H1 (cell line): ENCODE data around the gene BHMT2. TPM values are rescaled to one million over a fixed set of nuclear protein-coding genes. Genes with fewer than 3 reads are reported as not detected.

ENCODE experiments used
- CTCF ChIA-PET: fragments of 300-600 bp; sonication (Branson Sonifier 250); formaldehyde crosslinking; loops from one replicate; lab custom pipeline; 2021; ENCODE audit not compliant: partially characterized antibody; lab: Charles Lee
- POLR2A ChIA-PET: fragments of 300-600 bp; sonication (Branson Sonifier 250); formaldehyde crosslinking; loops from one replicate; lab custom pipeline; 2021; ENCODE audit warnings: inconsistent platforms; ENCODE audit not compliant: partially characterized antibody; lab: Charles Lee
- DNase-seq, 2 experiments: peaks; one replicate each; pipeline versions ENCODE4 v3.0.0 to v3.0.0-alpha.2; 2010 to 2022; ENCODE audit warnings: low spot score in 2 of 2, low read depth in 1 of 2, mixed read lengths in 1 of 2
- FAIRE-seq: peaks from 2 replicates; lab custom pipeline; 2011; peaks lifted over from hg19 to GRCh38; lab: Jason Lieb, UNC
- H2AFZ ChIP-seq: 2 replicates; pipeline ENCODE4 v1.8.1; 2012; ENCODE audit warnings: low read length, inconsistent platforms
- H2AK5ac ChIP-seq: 2 replicates; pipeline ENCODE4 v1.6.1; 2013; ENCODE audit warnings: low read depth, low read length
- H2BK120ac ChIP-seq: replicated peaks from 2 replicates; pipeline ENCODE3; 2013; ENCODE audit warnings: low read depth, low read length, inconsistent platforms
- H2BK12ac ChIP-seq: 2 replicates; pipeline ENCODE4 v1.6.1; 2013; ENCODE audit warnings: low read depth, low read length
- H2BK15ac ChIP-seq: 2 replicates; pipeline ENCODE4 v1.6.1; 2013; ENCODE audit warnings: low read length
- H2BK20ac ChIP-seq: 2 replicates; pipeline ENCODE4 v1.6.1; 2013; ENCODE audit warnings: low read length
- H2BK5ac ChIP-seq: 2 replicates; pipeline ENCODE4 v1.6.1; 2013; ENCODE audit warnings: low read depth, low read length
- H3K14ac ChIP-seq: 2 replicates; pipeline ENCODE4 v1.6.1; 2013; ENCODE audit warnings: inconsistent platforms; ENCODE audit not compliant: insufficient read length
- H3K18ac ChIP-seq: 2 replicates; pipeline ENCODE4 v1.6.1; 2013; ENCODE audit warnings: low read length; ENCODE audit errors: extremely low read depth
- H3K23ac ChIP-seq: 2 replicates; pipeline ENCODE4 v1.6.1; 2013; ENCODE audit warnings: inconsistent platforms; ENCODE audit not compliant: insufficient read length
- H3K23me2 ChIP-seq: 2 replicates; pipeline ENCODE4 v1.6.1; 2013; ENCODE audit warnings: low read depth, low read length
- H3K27ac ChIP-seq: 2 replicates; pipeline ENCODE4 v1.6.1; 2011; ENCODE audit warnings: low read depth, low read length, inconsistent platforms
- H3K27me3 ChIP-seq, 4 experiments: replicated peaks in 1 of 4; 1 replicate in 1 of 4; 2 replicates in 3 of 4; pipeline versions ENCODE4 v1.6.1 to v1.8.1; 2011 to 2013; ENCODE audit warnings: low read length in 3 of 4, mild to moderate bottlenecking in 3 of 4, inconsistent platforms in 2 of 4, mixed read lengths in 2 of 4, moderate library complexity in 1 of 4; ENCODE audit not compliant: control insufficient read depth in 3 of 4, insufficient read depth in 3 of 4; ENCODE audit errors: extremely low read depth in 1 of 4
- H3K36me3 ChIP-seq, 4 experiments: 2 replicates each; pipeline versions ENCODE4 v1.6.1 to v1.8.1; 2011 to 2013; ENCODE audit warnings: mild to moderate bottlenecking in 4 of 4, low read length in 3 of 4, moderate library complexity in 2 of 4, control low read depth in 1 of 4, inconsistent platforms in 1 of 4; ENCODE audit not compliant: insufficient read depth in 4 of 4, control insufficient read depth in 2 of 4
- H3K4ac ChIP-seq: replicated peaks from 2 replicates; pipeline ENCODE3; 2013; ENCODE audit warnings: low read length, low read depth, mixed read lengths, inconsistent platforms; ENCODE audit not compliant: insufficient read length
- H3K4me1 ChIP-seq, 4 experiments: replicated peaks in 1 of 4; 1 replicate in 1 of 4; 2 replicates in 3 of 4; pipeline versions ENCODE4 v1.6.1 to v1.8.1; 2011 to 2013; ENCODE audit warnings: low read length in 3 of 4, inconsistent platforms in 2 of 4, mixed read lengths in 1 of 4; ENCODE audit not compliant: insufficient read depth in 4 of 4, control insufficient read depth in 3 of 4
- H3K4me2 ChIP-seq, 2 experiments: 2 replicates each; pipeline versions ENCODE4 v1.6.1 to v1.8.1; 2011 to 2013; ENCODE audit warnings: low read depth in 2 of 2, low read length in 2 of 2, control low read depth in 1 of 2, inconsistent platforms in 1 of 2, mild to moderate bottlenecking in 1 of 2; ENCODE audit not compliant: insufficient read depth in 1 of 2
- H3K4me3 ChIP-seq, 4 experiments: fragments of 200-600, 300-600 bp in 1 of 4; sonication (generic), shearing (Covaris generic), sonication (Bioruptor Twin) in 1 of 4; 2 replicates each; pipeline versions ENCODE4 v1.5.1 to v1.8.1; 2011 to 2016; ENCODE audit warnings: low read length in 4 of 4, low read depth in 3 of 4, control low read depth in 2 of 4, inconsistent platforms in 2 of 4, mild to moderate bottlenecking in 2 of 4, mixed read lengths in 1 of 4, moderate library complexity in 1 of 4; ENCODE audit not compliant: insufficient read depth in 2 of 4; ENCODE audit errors: extremely low read depth in 1 of 4
- H3K56ac ChIP-seq: replicated peaks from 2 replicates; pipeline ENCODE3; 2013; ENCODE audit warnings: low read depth, mild to moderate bottlenecking, mixed read lengths, low read length, inconsistent platforms; ENCODE audit not compliant: insufficient read length
- H3K79me1 ChIP-seq: 2 replicates; pipeline ENCODE4 v1.6.1; 2013; ENCODE audit warnings: low read depth, low read length, control low read depth
- H3K79me2 ChIP-seq, 2 experiments: 2 replicates each; pipeline versions ENCODE4 v1.6.1 to v1.8.1; 2012 to 2013; ENCODE audit warnings: low read length in 2 of 2, mild to moderate bottlenecking in 2 of 2, inconsistent platforms in 1 of 2; ENCODE audit not compliant: insufficient read depth in 2 of 2, control insufficient read depth in 1 of 2
- H3K9ac ChIP-seq, 4 experiments: replicated peaks in 1 of 4; 1 replicate in 1 of 4; 2 replicates in 3 of 4; pipeline versions ENCODE4 v1.6.1 to v1.8.1; 2011 to 2013; ENCODE audit warnings: low read depth in 3 of 4, low read length in 3 of 4, control low read depth in 2 of 4, mild to moderate bottlenecking in 2 of 4, moderate library complexity in 2 of 4, inconsistent platforms in 1 of 4; ENCODE audit errors: extremely low read depth in 1 of 4
- H3K9me3 ChIP-seq, 2 experiments: 2 replicates each; pipeline versions ENCODE4 v1.6.1 to v1.8.1; 2012 to 2013; ENCODE audit warnings: mild to moderate bottlenecking in 2 of 2, moderate library complexity in 2 of 2, control low read depth in 1 of 2, inconsistent platforms in 1 of 2, low read depth in 1 of 2, low read length in 1 of 2, mixed read lengths in 1 of 2; ENCODE audit not compliant: insufficient read depth in 2 of 2
- H4K20me1 ChIP-seq, 2 experiments: replicated peaks in 1 of 2; 2 replicates each; pipeline versions ENCODE3 to v1.8.1; 2011 to 2013; ENCODE audit warnings: inconsistent platforms in 2 of 2, low read length in 2 of 2, mild to moderate bottlenecking in 1 of 2; ENCODE audit not compliant: insufficient read depth in 2 of 2, control insufficient read depth in 1 of 2
- H4K5ac ChIP-seq: 2 replicates; pipeline ENCODE4 v1.6.1; 2013; ENCODE audit warnings: low read length, low read depth, mixed read lengths, inconsistent platforms; ENCODE audit not compliant: insufficient read length
- H4K8ac ChIP-seq: 2 replicates; pipeline ENCODE4 v1.8.0; 2013; ENCODE audit warnings: mild to moderate bottlenecking, moderate library complexity, low read length, inconsistent platforms; ENCODE audit not compliant: insufficient read depth; ENCODE audit errors: extremely low read depth
- H4K91ac ChIP-seq: replicated peaks from 2 replicates; pipeline ENCODE3; 2013; ENCODE audit warnings: low read length, mixed read lengths, inconsistent platforms; ENCODE audit not compliant: insufficient read length
- ATF3 ChIP-seq: IDR thresholded peaks from 2 replicates; pipeline ENCODE4 v1.6.1; 2011; ENCODE audit warnings: low read depth, mild to moderate bottlenecking, low read length; ENCODE audit not compliant: insufficient read depth
- BRCA1 ChIP-seq: IDR thresholded peaks from 2 replicates; pipeline ENCODE4 v1.6.1; 2012; ENCODE audit warnings: low read depth, low read length, improper control_type of control experiment
- CBX5 ChIP-seq: fragments of 300-800, 300-1000 bp; sonication (generic); IDR thresholded peaks from 2 replicates; pipeline ENCODE4 v1.7.1; 2016; ENCODE audit warnings: antibody characterized with exemption, low read length, low read depth
- CBX8 ChIP-seq: fragments of 300-800, 300-1000 bp; sonication (generic); IDR thresholded peaks from 2 replicates; pipeline ENCODE4 v1.7.1; 2016; ENCODE audit warnings: low read depth, low read length, borderline replicate concordance
- CHD2 ChIP-seq: IDR thresholded peaks from 2 replicates; pipeline ENCODE4 v1.6.1; 2012; ENCODE audit warnings: low read length, improper control_type of control experiment
- E2F6 ChIP-seq: IDR thresholded peaks from 2 replicates; pipeline ENCODE4 v1.6.1; 2012; ENCODE audit warnings: inconsistent platforms
- GABPA ChIP-seq: IDR thresholded peaks from 2 replicates; pipeline ENCODE4 v1.6.1; 2011; ENCODE audit warnings: mild to moderate bottlenecking, low read length, moderate library complexity, borderline replicate concordance; ENCODE audit not compliant: insufficient read depth
- KDM1A ChIP-seq: fragments of 200-600, 300-600 bp; sonication (generic); IDR thresholded peaks from 2 replicates; pipeline ENCODE4 v1.7.1; 2016; ENCODE audit warnings: mild to moderate bottlenecking, low read length, borderline replicate concordance
- KDM4A ChIP-seq: IDR thresholded peaks from one replicate; pipeline ENCODE4 v1.7.1; 2012; ENCODE audit warnings: low read depth, mild to moderate bottlenecking, moderate library complexity, low read length, inconsistent platforms; ENCODE audit not compliant: severe bottlenecking
- NANOG ChIP-seq: IDR thresholded peaks from 2 replicates; pipeline ENCODE4 v1.6.1; 2011; ENCODE audit warnings: low read length, low read depth, mild to moderate bottlenecking, inconsistent platforms; ENCODE audit not compliant: insufficient read depth, poor library complexity, severe bottlenecking
- POLR2A ChIP-seq, 2 experiments: IDR thresholded peaks; 1 replicate in 1 of 2; 2 replicates in 1 of 2; pipeline ENCODE4 v1.6.1; 2011; ENCODE audit warnings: low read depth in 2 of 2, low read length in 2 of 2, mild to moderate bottlenecking in 2 of 2; ENCODE audit errors: control extremely low read depth in 1 of 2
- TAF1 ChIP-seq: IDR thresholded peaks from 2 replicates; pipeline ENCODE4 v1.6.1; 2011; ENCODE audit warnings: mild to moderate bottlenecking, low read depth, low read length
- TAF7 ChIP-seq: optimal IDR thresholded peaks from 2 replicates; pipeline ENCODE3; 2011; ENCODE audit warnings: low read depth, mild to moderate bottlenecking, inconsistent platforms, low read length, moderate library complexity, borderline replicate concordance
- ZNF274 ChIP-seq: IDR thresholded peaks from 2 replicates; pipeline ENCODE4 v1.7.0; 2012; ENCODE audit warnings: low read length, borderline replicate concordance; ENCODE audit errors: extremely low read depth
- polyA plus RNA-seq, 7 experiments: library from polyadenylated mRNA; depleted of rRNA in 3 of 7; stranded (reverse) in 5 of 7; unstranded in 2 of 7; fragments of >200 nt in 5 of 7; fragments of 200-250 nt in 2 of 7; gene quantifications; 1 replicate in 5 of 7; 2 replicates in 1 of 7; 4 replicates in 1 of 7; pipeline versions ENCODE4 v1.2.1 to v1.2.3, GENCODE V29; 2011 to 2013; ENCODE audit warnings: missing spikeins in 2 of 7, mixed read lengths in 2 of 7
- total RNA-seq: library from RNA; stranded (reverse); fragmentation: NEBNext Ultra II Directional; extraction: Animal tissue kit (Norgen Biotek cat#: 25700); gene quantifications from 2 replicates; pipeline ENCODE4 v1.2.1, GENCODE V29; 2021

BHMT2 gene
- total and polyA plus RNA-seq, 2 of the 8 experiments (the other 6 are each of a cell fraction or from before 2014, with no cell fraction given) = 0.11 TPM; not detected in 1

- Histone ChIP-seq H3K18ac (no peak overlapping the region), H4K8ac (no peak overlapping the region), H2AFZ (no peak overlapping the region), H4K91ac (no peak overlapping the region), H4K5ac (no peak overlapping the region), H4K20me1 (no peaks in the 10 kb centered on the region), H3K27ac (no peak overlapping the region), H3K4me1 (no peaks in the 10 kb centered on the region), H2BK15ac (no peak overlapping the region), H3K23ac (no peak overlapping the region), H3K23me2 (no peaks in the 10 kb centered on the region), H3K4ac (no peak overlapping the region), H3K27me3 (no peaks in the 10 kb centered on the region), H3K79me1 (no peaks in the 10 kb centered on the region), H2BK12ac (no peak overlapping the region)
- DNase-seq = no peak
- ChIA-PET CTCF (interaction anchor here (1.2 to 4.2 kb wide), 5 partner anchors 10 to 308 kb away, joined by 3 to 13 read pairs (median 4); no protein-coding TSS in a partner anchor), POLR2A (no interaction called here)
- TF ChIP-seq TAF1 (no peak), GABPA (no peak), BRCA1 (no peak), NANOG (no peak), ZNF274 (no peak), POLR2A (IDR thresholded peaks at IDR 0.05; ENCODE audit: control extremely low read depth in 1 of 2, low read depth in 2 of 2, low read length in 2 of 2) (no peak), KDM1A (no peak), ATF3 (no peak), TAF7 (no peak), CBX5 (no peak), CBX8 (no peak), E2F6 (no peak), CHD2 (no peak), KDM4A (no peak)
- TF ChIP-seq, all 59 proteins: peak for 0
- Histone ChIP-seq H2BK20ac (no peak overlapping the region), H3K4me2 (no peak overlapping the region), H3K56ac (no peak overlapping the region), H3K79me2 (no peaks in the 10 kb centered on the region), H2BK120ac (no peak overlapping the region), H3K9ac (no peak overlapping the region), H3K9me3 (no peaks in the 10 kb centered on the region), H3K36me3 (no peaks in the 10 kb centered on the region), H2AK5ac (no peak overlapping the region), H2BK5ac (no peak overlapping the region), H3K4me3 (no peak overlapping the region), H3K14ac (no peak overlapping the region)
- no peak for FAIRE-seq
Observed at GRCh38 chr5:79122973-79123372, 53.4 kb downstream of the BHMT2 start.
